Mesendoderm (in vitro differentiated cells): ENCODE data around the gene COMMD4.
"Not testable (repeated sequence)": the region's sequence is repeated elsewhere in the genome, so short reads cannot be mapped to it uniquely, and the experiment has no call there.

Experiments used
- DNase-seq: peaks from one replicate; pipeline ENCODE4 v3.0.0; 2013
- H2AK5ac ChIP-seq: 2 replicates; pipeline ENCODE4 v1.6.1; 2013; ENCODE audit warnings: low read length, inconsistent platforms
- H2BK120ac ChIP-seq: 2 replicates; pipeline ENCODE4 v1.6.1; 2013; ENCODE audit warnings: low read depth, mild to moderate bottlenecking, low read length, moderate library complexity, mixed read lengths
- H2BK15ac ChIP-seq: replicated peaks from 2 replicates; pipeline ENCODE4 v1.6.1; 2013; ENCODE audit warnings: low read depth, mild to moderate bottlenecking, moderate library complexity
- H2BK5ac ChIP-seq: 2 replicates; pipeline ENCODE4 v1.6.1; 2013; ENCODE audit warnings: low read length, inconsistent platforms
- H3K18ac ChIP-seq: 2 replicates; pipeline ENCODE4 v1.6.1; 2013; ENCODE audit warnings: mild to moderate bottlenecking, low read length, mixed read lengths
- H3K23ac ChIP-seq: one replicate; pipeline ENCODE4 v1.6.1; 2013; ENCODE audit warnings: low read length
- H3K27ac ChIP-seq: 2 replicates; pipeline ENCODE4 v1.5.1; 2013; ENCODE audit warnings: low read depth, mild to moderate bottlenecking, inconsistent platforms, low read length, moderate library complexity
- H3K27me3 ChIP-seq: 2 replicates; pipeline ENCODE4 v1.6.1; 2013; ENCODE audit warnings: low read length, control low read depth, mild to moderate bottlenecking, inconsistent platforms; ENCODE audit not compliant: insufficient read depth, poor library complexity
- H3K36me3 ChIP-seq: 2 replicates; pipeline ENCODE4 v1.6.1; 2013; ENCODE audit warnings: low read length, inconsistent platforms; ENCODE audit not compliant: control insufficient read depth, insufficient read depth
- H3K4ac ChIP-seq: one replicate; pipeline ENCODE4 v1.6.1; 2013; ENCODE audit warnings: low read depth, mild to moderate bottlenecking, low read length, moderate library complexity
- H3K4me1 ChIP-seq: 2 replicates; pipeline ENCODE4 v1.6.1; 2013; ENCODE audit warnings: low read depth, low read length, inconsistent platforms; ENCODE audit not compliant: control insufficient read depth
- H3K4me2 ChIP-seq: 2 replicates; pipeline ENCODE4 v1.6.1; 2013; ENCODE audit warnings: low read length
- H3K4me3 ChIP-seq: 2 replicates; pipeline ENCODE4 v1.5.1; 2013; ENCODE audit warnings: mild to moderate bottlenecking, low read length
- H3K56ac ChIP-seq: one replicate; pipeline ENCODE4 v1.6.1; 2013; ENCODE audit warnings: low read length
- H3K79me1 ChIP-seq: 2 replicates; pipeline ENCODE4 v1.6.1; 2013; ENCODE audit warnings: low read length, inconsistent platforms
- H3K79me2 ChIP-seq: 2 replicates; pipeline ENCODE4 v1.6.1; 2013; ENCODE audit warnings: mild to moderate bottlenecking, low read length; ENCODE audit not compliant: control insufficient read depth, insufficient read depth
- H3K9ac ChIP-seq: 2 replicates; pipeline ENCODE4 v1.6.1; 2013; ENCODE audit warnings: low read length, inconsistent platforms
- H4K5ac ChIP-seq: one replicate; pipeline ENCODE4 v1.6.1; 2013; ENCODE audit warnings: low read length
- H4K8ac ChIP-seq: one replicate; pipeline ENCODE4 v1.6.1; 2013; ENCODE audit warnings: low read depth, mild to moderate bottlenecking, control low read depth, low read length, moderate library complexity
- WGBS: extraction: QIAGEN DNeasy Blood & Tissue Kit; methylation state at CpG from one replicate; pipeline ENCODE4 v1.1.7; 2013; ENCODE audit warnings: low lambda C conversion rate, missing lambda C conversion rate; ENCODE audit not compliant: insufficient coverage; ENCODE audit errors: extremely low coverage; 5-methylcytosine and 5-hydroxymethylcytosine counted together

COMMD4 gene

DNA sequence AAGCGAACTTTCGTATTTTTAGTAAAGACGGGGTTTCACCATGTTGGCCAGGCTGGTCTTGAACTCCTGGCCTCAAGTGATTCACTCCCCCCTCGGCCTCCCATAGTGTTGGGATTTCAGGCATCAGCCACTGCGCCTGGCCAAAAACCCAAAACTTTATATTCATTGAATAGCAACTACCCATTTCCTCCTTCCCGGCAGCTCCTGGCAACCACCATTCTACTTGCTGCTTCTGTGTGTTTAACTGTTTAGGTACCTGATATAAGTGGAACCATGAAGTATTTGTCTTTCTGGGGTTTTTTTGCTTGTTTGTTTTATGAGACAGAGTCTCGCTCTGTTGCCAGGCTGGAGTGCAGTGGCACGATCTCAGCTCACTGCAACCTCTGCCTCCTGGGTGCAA, 8.1 kb downstream of the COMMD4 start:
- WGBS: no CpG with 5 or more reads among the region's 8 CpGs
- H4K8ac ChIP-seq, H3K79me2 ChIP-seq, H3K36me3 ChIP-seq, H3K27me3 ChIP-seq, H3K4me3 ChIP-seq, H3K79me1 ChIP-seq, H2BK15ac ChIP-seq, H2AK5ac ChIP-seq, H3K27ac ChIP-seq, H3K23ac ChIP-seq, H3K18ac ChIP-seq, DNase-seq, H3K56ac ChIP-seq, H4K5ac ChIP-seq, H2BK120ac ChIP-seq, H3K4ac ChIP-seq, H2BK5ac ChIP-seq, H3K9ac ChIP-seq, H3K4me1 ChIP-seq, H3K4me2 ChIP-seq: not testable (repeated sequence)

DNA sequence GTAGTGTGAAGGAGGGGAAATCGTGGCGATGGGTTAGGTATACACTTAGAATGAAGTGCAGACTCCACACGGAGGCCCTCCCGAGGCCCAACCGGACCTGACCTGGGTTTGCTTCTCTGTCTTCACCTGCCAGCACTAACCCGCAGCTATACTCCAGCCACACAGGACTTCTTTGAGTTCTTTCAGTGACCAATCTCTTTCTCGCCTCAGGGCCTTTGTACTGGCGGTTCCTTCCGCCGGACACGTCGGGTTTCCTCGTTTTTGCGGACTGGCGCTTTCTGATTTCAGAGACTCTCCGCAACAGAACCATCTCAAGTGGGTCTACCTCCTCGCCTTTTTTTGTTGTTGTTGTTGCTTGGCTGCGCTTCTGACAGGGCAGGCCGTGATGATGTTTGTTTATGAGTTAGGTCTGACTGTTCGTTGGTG, 10.9 kb downstream of the COMMD4 start, which contains the start of gene NEIL1:
Gene NEIL1, plus strand, starts transcription at position 244 of the 426 bp plus-strand sequence. CDS start 1,867 bp downstream, outside the sequence.
- Histone ChIP-seq H3K4ac (no peak within 1 kb of the TSS), H2AK5ac (no peak within 1 kb of the TSS), H3K9ac (peak within 1 kb of the TSS; percentile 80), H3K18ac (peak within 1 kb of the TSS; percentile 31), H2BK5ac (no peak within 1 kb of the TSS), H3K23ac (peak within 1 kb of the TSS; percentile 74), H2BK15ac (no peak within 1 kb of the TSS), H3K4me3 (peak within 1 kb of the TSS; percentile 71), H4K8ac (no peak within 1 kb of the TSS), H4K5ac (no peak within 1 kb of the TSS), H3K4me1 (no peaks in the 10 kb centered on the region), H3K4me2 (peak within 1 kb of the TSS; percentile 83), H3K36me3 (no peaks in the 10 kb centered on the region), H3K27ac (no peak within 1 kb of the TSS), H2BK120ac (no peak within 1 kb of the TSS), H3K27me3 (no peaks in the 10 kb centered on the region), H3K79me2 (no peaks in the 10 kb centered on the region), H3K56ac (peak within 1 kb of the TSS; percentile 87), H3K79me1 (no peaks in the 10 kb centered on the region)
- peak; percentile 39 for DNase-seq
- WGBS: no CpG with 5 or more reads among the region's 20 CpGs

GRCh38 chr15:75347222-75348033, 11.6 kb downstream of the COMMD4 start:
- Histone ChIP-seq H3K4me3 (peak overlapping the region; percentile 71), H3K23ac (peak overlapping the region; percentile 74), H3K4me1 (no peaks in the 10 kb centered on the region), H3K4ac (no peak overlapping the region), H2BK120ac (no peak overlapping the region), H3K56ac (peak overlapping the region; percentile 87), H4K8ac (no peak overlapping the region), H2BK5ac (no peak overlapping the region), H2BK15ac (no peak overlapping the region), H3K27ac (no peak overlapping the region), H3K27me3 (no peaks in the 10 kb centered on the region), H3K4me2 (peak overlapping the region; percentile 83), H2AK5ac (no peak overlapping the region), H3K36me3 (no peaks in the 10 kb centered on the region), H4K5ac (no peak overlapping the region), H3K79me1 (no peaks in the 10 kb centered on the region), H3K79me2 (no peaks in the 10 kb centered on the region), H3K9ac (peak overlapping the region; percentile 80), H3K18ac (peak overlapping the region; percentile 31)
- no CpG with 5 or more reads among the region's 65 CpGs for WGBS
- DNase-seq: peak; percentile 36

GRCh38 chr15:75348034-75348561, 12.2 kb downstream of the COMMD4 start:
- H3K4me1 ChIP-seq: no peaks in the 10 kb centered on the region
- no peak overlapping the region for H2AK5ac ChIP-seq
- H3K79me1 ChIP-seq: no peaks in the 10 kb centered on the region
- H2BK15ac ChIP-seq: no peak overlapping the region
- H3K4ac ChIP-seq: no peak overlapping the region
- no peaks in the 10 kb centered on the region for H3K36me3 ChIP-seq
- no peak overlapping the region for H2BK5ac ChIP-seq
- H3K23ac ChIP-seq: peak overlapping the region; percentile 74
- peak overlapping the region; percentile 68 for H3K4me3 ChIP-seq
- WGBS: no CpG with 5 or more reads among the region's 45 CpGs
- DNase-seq: no peak
- H3K9ac ChIP-seq: peak overlapping the region; percentile 80
- H3K18ac ChIP-seq: peak overlapping the region; percentile 31
- H4K8ac ChIP-seq: no peak overlapping the region
- H4K5ac ChIP-seq: no peak overlapping the region
- H3K56ac ChIP-seq: peak overlapping the region; percentile 87
- H3K4me2 ChIP-seq: peak overlapping the region; percentile 93
- no peaks in the 10 kb centered on the region for H3K27me3 ChIP-seq
- H3K27ac ChIP-seq: no peak overlapping the region
- no peaks in the 10 kb centered on the region for H3K79me2 ChIP-seq
- no peak overlapping the region for H2BK120ac ChIP-seq

DNA sequence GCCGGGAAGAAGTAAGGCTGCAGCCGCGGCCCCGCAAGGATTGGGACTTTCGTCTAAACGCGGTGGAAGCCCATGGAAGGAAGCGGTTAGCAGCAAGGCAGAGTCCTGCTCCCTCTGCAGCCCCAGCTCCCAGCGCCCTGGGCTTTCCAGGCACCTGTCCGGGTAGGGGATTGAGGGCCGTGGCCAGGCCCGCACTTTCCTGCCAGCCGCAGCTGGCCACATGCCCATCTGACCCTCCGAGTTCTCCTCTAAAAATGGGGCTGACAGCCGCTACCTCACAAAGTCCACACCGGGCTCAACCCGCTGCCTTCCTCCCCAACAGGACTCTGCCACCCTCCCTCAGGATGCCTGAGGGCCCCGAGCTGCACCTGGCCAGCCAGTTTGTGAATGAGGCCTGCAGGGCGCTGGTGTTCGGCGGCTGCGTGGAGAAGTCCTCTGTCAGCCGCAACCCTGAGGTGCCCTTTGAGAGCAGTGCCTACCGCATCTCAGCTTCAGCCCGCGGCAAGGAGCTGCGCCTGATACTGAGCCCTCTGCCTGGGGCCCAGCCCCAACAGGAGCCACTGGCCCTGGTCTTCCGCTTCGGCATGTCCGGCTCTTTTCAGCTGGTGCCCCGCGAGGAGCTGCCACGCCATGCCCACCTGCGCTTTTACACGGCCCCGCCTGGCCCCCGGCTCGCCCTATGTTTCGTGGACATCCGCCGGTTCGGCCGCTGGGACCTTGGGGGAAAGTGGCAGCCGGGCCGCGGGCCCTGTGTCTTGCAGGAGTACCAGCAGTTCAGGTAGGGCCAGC, 12.9 kb downstream of the COMMD4 start:
- Histone ChIP-seq H3K4ac (no peak overlapping the region), H3K56ac (peak overlapping the region; percentile 87), H3K27ac (no peak overlapping the region), H2BK5ac (no peak overlapping the region), H3K79me1 (no peaks in the 10 kb centered on the region), H3K36me3 (no peaks in the 10 kb centered on the region), H3K18ac (no peak overlapping the region), H2BK120ac (no peak overlapping the region), H2AK5ac (no peak overlapping the region), H3K4me1 (no peaks in the 10 kb centered on the region), H3K4me3 (no peak overlapping the region), H3K4me2 (peak overlapping the region; percentile 93), H3K79me2 (no peaks in the 10 kb centered on the region), H3K9ac (peak overlapping the region; percentile 80), H4K5ac (no peak overlapping the region), H2BK15ac (no peak overlapping the region), H3K23ac (no peak overlapping the region), H4K8ac (no peak overlapping the region), H3K27me3 (no peaks in the 10 kb centered on the region)
- WGBS: no CpG with 5 or more reads among the region's 46 CpGs
- DNase-seq: peak; percentile 30
